H9 (cell line): ENCODE results near the gene LDLRAD4. TPM values are rescaled to one million over a fixed set of nuclear protein-coding genes. Genes with fewer than 3 reads are reported as not detected.

Source experiments
- DNase-seq: peaks from one replicate; pipeline ENCODE4 v3.0.0-alpha.2; 2017
- H2AFZ ChIP-seq: one replicate; pipeline ENCODE4 v1.6.1; 2013; ENCODE audit warnings: mild to moderate bottlenecking, low read length, control low read depth, moderate library complexity
- H2AK5ac ChIP-seq: 2 replicates; pipeline ENCODE4 v1.6.1; 2013; ENCODE audit warnings: low read length, control low read depth, mixed read lengths; ENCODE audit not compliant: insufficient read length
- H2BK120ac ChIP-seq: one replicate; pipeline ENCODE4 v1.6.1; 2013; ENCODE audit warnings: low read depth, mild to moderate bottlenecking, low read length, control low read depth, inconsistent platforms; ENCODE audit not compliant: poor library complexity, severe bottlenecking
- H2BK12ac ChIP-seq: 2 replicates; pipeline ENCODE4 v1.6.1; 2013; ENCODE audit warnings: low read length, control low read depth, mixed read lengths, low read depth; ENCODE audit not compliant: insufficient read length
- H2BK15ac ChIP-seq: 2 replicates; pipeline ENCODE4 v1.6.1; 2013; ENCODE audit warnings: low read depth, low read length, control low read depth
- H2BK20ac ChIP-seq: one replicate; pipeline ENCODE4 v1.6.1; 2013; ENCODE audit warnings: low read depth, mild to moderate bottlenecking, low read length, control low read depth, inconsistent platforms; ENCODE audit not compliant: poor library complexity, severe bottlenecking
- H2BK5ac ChIP-seq: 2 replicates; pipeline ENCODE4 v1.6.1; 2013; ENCODE audit warnings: low read length, control low read depth, mixed read lengths; ENCODE audit not compliant: insufficient read length
- H3K14ac ChIP-seq: 2 replicates; pipeline ENCODE4 v1.6.1; 2013; ENCODE audit warnings: low read length, control low read depth; ENCODE audit not compliant: insufficient read depth
- H3K18ac ChIP-seq: 2 replicates; pipeline ENCODE4 v1.6.1; 2013; ENCODE audit warnings: low read depth, mild to moderate bottlenecking, mixed read lengths, low read length, control low read depth; ENCODE audit not compliant: insufficient read length
- H3K23ac ChIP-seq: 2 replicates; pipeline ENCODE4 v1.6.1; 2013; ENCODE audit warnings: low read length, control low read depth, mixed read lengths, low read depth; ENCODE audit not compliant: insufficient read length
- H3K23me2 ChIP-seq: 2 replicates; pipeline ENCODE4 v1.6.1; 2013; ENCODE audit warnings: low read depth, mild to moderate bottlenecking, mixed read lengths, low read length, control low read depth; ENCODE audit not compliant: insufficient read length, poor library complexity, severe bottlenecking
- H3K27ac ChIP-seq: 2 replicates; pipeline ENCODE4 v1.5.1; 2013; ENCODE audit warnings: low read length, control low read depth, mixed read lengths, low read depth; ENCODE audit not compliant: insufficient read length
- H3K27me3 ChIP-seq: 2 replicates; pipeline ENCODE4 v1.6.1; 2013; ENCODE audit warnings: low read length, control low read depth, inconsistent platforms; ENCODE audit not compliant: insufficient read depth
- H3K4ac ChIP-seq: 2 replicates; pipeline ENCODE4 v1.6.1; 2013; ENCODE audit warnings: low read depth, mild to moderate bottlenecking, control low read depth, inconsistent platforms, low read length, moderate library complexity
- H3K4me1 ChIP-seq: 2 replicates; pipeline ENCODE4 v1.6.1; 2013; ENCODE audit warnings: low read length, control low read depth, inconsistent platforms; ENCODE audit not compliant: insufficient read depth
- H3K4me2 ChIP-seq: 2 replicates; pipeline ENCODE4 v1.6.1; 2013; ENCODE audit warnings: low read length, control low read depth, mixed read lengths; ENCODE audit not compliant: insufficient read length, insufficient read depth
- H3K56ac ChIP-seq: 2 replicates; pipeline ENCODE4 v1.6.1; 2013; ENCODE audit warnings: low read depth, mild to moderate bottlenecking, mixed read lengths, low read length, control low read depth; ENCODE audit not compliant: insufficient read length
- H3K79me1 ChIP-seq: 2 replicates; pipeline ENCODE4 v1.6.1; 2013; ENCODE audit warnings: low read depth, mild to moderate bottlenecking, moderate library complexity, low read length, control low read depth, inconsistent platforms; ENCODE audit not compliant: insufficient read depth, poor library complexity, severe bottlenecking
- H3K79me2 ChIP-seq: 2 replicates; pipeline ENCODE4 v1.6.1; 2013; ENCODE audit warnings: low read length, control low read depth, inconsistent platforms; ENCODE audit not compliant: insufficient read depth
- H3K9ac ChIP-seq: 2 replicates; pipeline ENCODE4 v1.6.1; 2013; ENCODE audit warnings: low read length, control low read depth, mixed read lengths; ENCODE audit not compliant: insufficient read length; ENCODE audit errors: extremely low read depth
- H3K9me3 ChIP-seq: one replicate; pipeline ENCODE4 v1.6.1; 2013; ENCODE audit warnings: low read depth, low read length, inconsistent platforms; ENCODE audit not compliant: control insufficient read depth
- H3T11ph ChIP-seq: one replicate; pipeline ENCODE4 v1.6.1; 2013; ENCODE audit warnings: mild to moderate bottlenecking, low read length, control low read depth, inconsistent platforms
- H4K20me1 ChIP-seq: one replicate; pipeline ENCODE4 v1.6.1; 2013; ENCODE audit not compliant: control insufficient read depth, insufficient read length, insufficient read depth
- H4K5ac ChIP-seq: 2 replicates; pipeline ENCODE4 v1.6.1; 2013; ENCODE audit warnings: low read depth, mild to moderate bottlenecking, mixed read lengths, low read length, control low read depth; ENCODE audit not compliant: insufficient read length
- H4K8ac ChIP-seq: replicated peaks from 2 replicates; pipeline ENCODE4 v1.6.1; 2013; ENCODE audit warnings: low read length, control low read depth, mixed read lengths, low read depth; ENCODE audit not compliant: insufficient read length
- H4K91ac ChIP-seq: 2 replicates; pipeline ENCODE4 v1.6.1; 2013; ENCODE audit warnings: low read depth, mild to moderate bottlenecking, moderate library complexity, mixed read lengths, low read length, control low read depth; ENCODE audit not compliant: insufficient read length
- H3K27ac Mint-ChIP-seq, 3 experiments: 2 replicates in 2 of 3; 3 replicates in 1 of 3; pipeline ENCODE4 v1.8.0; 2020 to 2021; ENCODE audit warnings: mixed read lengths in 3 of 3, mild to moderate bottlenecking in 1 of 3, moderate library complexity in 1 of 3
- H3K27me3 Mint-ChIP-seq: 2 replicates; pipeline ENCODE4 v1.8.0; 2021; ENCODE audit warnings: low read depth, mild to moderate bottlenecking, moderate library complexity, mixed read lengths
- H3K36me3 Mint-ChIP-seq, 3 experiments: 2 replicates in 2 of 3; 3 replicates in 1 of 3; pipeline ENCODE4 v1.8.0; 2020 to 2021; ENCODE audit warnings: low read depth in 3 of 3, mixed read lengths in 3 of 3; ENCODE audit not compliant: insufficient read depth in 1 of 3
- H3K4me1 Mint-ChIP-seq, 2 experiments: 2 replicates each; pipeline ENCODE4 v1.8.0; 2020; ENCODE audit warnings: mixed read lengths in 2 of 2
- H3K4me3 Mint-ChIP-seq, 2 experiments: 2 replicates in 1 of 2; 3 replicates in 1 of 2; pipeline ENCODE4 v1.8.0; 2020 to 2021; ENCODE audit warnings: mild to moderate bottlenecking in 2 of 2, mixed read lengths in 2 of 2, moderate library complexity in 1 of 2
- H3K9me3 Mint-ChIP-seq, 2 experiments: 2 replicates in 1 of 2; 3 replicates in 1 of 2; pipeline ENCODE4 v1.8.0; 2020; ENCODE audit warnings: mild to moderate bottlenecking in 2 of 2, mixed read lengths in 2 of 2, moderate library complexity in 1 of 2
- CTCF ChIP-seq: fragments of 200-600 bp; sonication (generic); conservative IDR thresholded peaks from 3 replicates; pipeline ENCODE4 v1.8.0; 2021; ENCODE audit warnings: antibody characterized with exemption, mild to moderate bottlenecking
- WGBS: extraction: QIAGEN DNeasy Blood & Tissue Kit; methylation state at CpG from one replicate; pipeline ENCODE4 v1.1.7; 2013; ENCODE audit warnings: missing lambda C conversion rate, low lambda C conversion rate, mixed read lengths; ENCODE audit not compliant: insufficient read length; ENCODE audit errors: extremely low coverage; 5-methylcytosine and 5-hydroxymethylcytosine counted together
- total RNA-seq: library from RNA; stranded (reverse); gene quantifications from 2 replicates; pipeline ENCODE4 v1.2.1, GENCODE V29; 2021

Gene LDLRAD4
- total RNA-seq, 1 experiment from 2014 or later: 3.9 TPM

GRCh38 chr18:13424363-13424762 is 205.8 kb downstream of the LDLRAD4 start:
- no peaks in the 10 kb centered on the region for H3K79me2 ChIP-seq
- no peak overlapping the region for H3K23ac ChIP-seq
- H3K4ac ChIP-seq: no peak overlapping the region
- H3K27ac ChIP-seq: no peak overlapping the region
- H3K56ac ChIP-seq: no peak overlapping the region
- H3K4me1 ChIP-seq: no peaks in the 10 kb centered on the region; the same call in 1 of the 2 replicates
- no peak overlapping the region for H3K14ac ChIP-seq
- H3K23me2 ChIP-seq: no peaks in the 10 kb centered on the region
- H2AFZ ChIP-seq: no peak overlapping the region
- peaks cover 10 to 24% of the 10 kb centered on the region in 2 experiments for H3K4me1 Mint-ChIP-seq
- H2BK5ac ChIP-seq: no peak overlapping the region
- no peaks in the 10 kb centered on the region for H3K79me1 ChIP-seq
- TF ChIP-seq CTCF: no peak
- H2AK5ac ChIP-seq: no peak overlapping the region
- no peak overlapping the region for H3T11ph ChIP-seq
- no peak overlapping the region for H2BK20ac ChIP-seq
- H3K4me2 ChIP-seq: no peak overlapping the region
- H3K18ac ChIP-seq: no peak overlapping the region
- H3K27me3 ChIP-seq: no peaks in the 10 kb centered on the region
- no CpG with 5 or more reads among the region's 7 CpGs for WGBS
- no peaks in the 10 kb centered on the region for H4K20me1 ChIP-seq
- no peaks in the 10 kb centered on the region for H3K9me3 ChIP-seq
- H3K9ac ChIP-seq: no peak overlapping the region
- peaks cover 0 to 2% (median 0%) of the 10 kb centered on the region in 3 experiments; a peak in 2 of 7 replicates for H3K36me3 Mint-ChIP-seq
- no peak overlapping the region for H2BK120ac ChIP-seq
- no peak overlapping the region for H4K5ac ChIP-seq
- H2BK12ac ChIP-seq: no peak overlapping the region
- H2BK15ac ChIP-seq: no peak overlapping the region
- H4K91ac ChIP-seq: no peak overlapping the region
- no peak overlapping the region; a peak in 1 of 5 replicates for H3K4me3 Mint-ChIP-seq
- H4K8ac ChIP-seq: no peak overlapping the region
- no peak overlapping the region for H3K27ac Mint-ChIP-seq
- no peak for DNase-seq
- H3K9me3 Mint-ChIP-seq: peaks cover 3% of the 10 kb centered on the region in 2 experiments; a peak in 3 of 5 replicates
- no peaks in the 10 kb centered on the region for H3K27me3 Mint-ChIP-seq
